GM10847 (cell line): ENCODE data around the gene PDE4B.

Source experiments
- POLR2A ChIP-seq: IDR thresholded peaks from 2 replicates; pipeline ENCODE4 v1.6.1; 2011; ENCODE audit not compliant: insufficient read length; ENCODE audit errors: extremely low read depth

Gene PDE4B

DNA sequence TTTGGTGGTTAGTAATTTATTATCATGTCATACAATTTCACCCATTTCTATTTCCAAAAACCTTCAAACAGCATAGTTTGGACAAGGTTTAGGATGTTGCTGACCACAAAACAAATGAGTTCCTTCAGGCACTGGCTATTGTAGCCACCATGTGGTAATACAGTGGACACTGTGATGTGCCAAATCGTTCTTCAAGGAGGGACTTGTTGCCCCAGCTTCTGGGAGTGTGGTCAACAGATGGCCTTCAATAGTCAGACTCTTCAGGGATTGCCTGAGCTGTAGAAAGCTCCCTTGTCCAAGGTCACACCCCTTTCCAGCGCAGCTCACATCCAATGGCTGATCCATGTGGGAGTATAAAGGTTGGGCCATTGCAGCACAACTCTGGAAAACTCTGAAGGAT, 2.6 kb downstream of the PDE4B start:
- no peak for TF ChIP-seq POLR2A

DNA sequence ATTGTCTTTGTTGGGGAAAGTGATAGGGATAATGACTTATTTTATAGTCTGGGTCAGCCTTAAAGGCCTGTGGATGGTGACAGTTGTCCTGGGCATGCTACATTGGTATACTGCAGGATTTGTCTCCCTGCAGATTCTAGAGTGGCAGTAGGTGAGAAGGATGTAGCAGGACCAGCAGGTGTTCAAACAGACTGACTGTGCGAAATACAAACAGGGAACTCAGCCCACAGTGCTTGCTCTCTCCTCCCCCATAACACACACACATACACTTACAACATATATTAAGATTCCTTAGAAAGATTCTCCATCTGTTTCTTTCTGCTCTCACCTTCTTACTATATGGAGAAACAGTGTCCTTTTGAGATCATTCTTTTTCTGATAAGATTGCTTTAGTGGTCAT, 6.9 kb downstream of the PDE4B start:
- no peak for TF ChIP-seq POLR2A

DNA sequence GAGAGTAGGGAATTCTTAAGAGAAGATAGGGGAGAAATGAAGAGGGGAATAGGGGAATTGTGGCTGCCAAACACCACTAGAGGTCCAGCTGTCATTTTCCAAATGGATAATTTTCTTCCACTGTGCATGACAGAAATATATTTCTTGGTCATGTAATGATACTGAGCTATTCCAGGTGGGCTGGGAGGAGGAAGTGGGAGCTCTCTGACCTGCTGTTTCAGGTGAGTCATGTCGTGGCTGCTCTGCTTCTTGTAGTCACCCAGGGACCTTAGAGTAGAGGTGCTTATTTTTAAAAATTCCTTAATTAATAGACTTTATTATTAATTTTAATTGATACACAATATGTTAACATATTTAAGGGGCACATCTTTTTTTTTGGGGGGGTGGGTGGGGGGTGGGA, 11.9 kb downstream of the PDE4B start:
- no peak for TF ChIP-seq POLR2A

DNA sequence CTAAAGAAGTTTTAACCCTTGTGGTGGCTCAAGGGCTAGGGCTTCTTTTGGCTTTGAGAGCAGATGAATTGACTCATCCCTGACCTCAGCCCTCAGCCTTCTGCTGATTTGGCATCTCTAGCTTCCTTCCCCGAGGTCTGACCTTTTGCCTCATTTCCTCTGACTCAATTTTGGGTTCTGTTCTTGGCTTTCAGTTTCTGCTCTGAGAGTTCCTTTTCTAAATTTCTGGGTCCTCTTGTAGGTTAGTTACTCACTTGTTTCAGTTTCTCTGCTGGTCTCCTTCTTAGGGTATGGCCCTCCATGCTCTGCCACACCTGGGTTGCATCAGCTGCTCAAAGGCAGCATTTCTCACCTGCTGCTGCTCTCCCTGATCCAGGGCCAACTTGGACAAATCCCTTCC, 19.4 kb downstream of the PDE4B start:
- TF ChIP-seq POLR2A = no peak

- no peak for TF ChIP-seq POLR2A
Measured at GRCh38 chr1:65813956-65814355, 21.3 kb downstream of the PDE4B start.

- TF ChIP-seq POLR2A = no peak
Measured at GRCh38 chr1:65814752-65815151, 22.1 kb downstream of the PDE4B start.

DNA sequence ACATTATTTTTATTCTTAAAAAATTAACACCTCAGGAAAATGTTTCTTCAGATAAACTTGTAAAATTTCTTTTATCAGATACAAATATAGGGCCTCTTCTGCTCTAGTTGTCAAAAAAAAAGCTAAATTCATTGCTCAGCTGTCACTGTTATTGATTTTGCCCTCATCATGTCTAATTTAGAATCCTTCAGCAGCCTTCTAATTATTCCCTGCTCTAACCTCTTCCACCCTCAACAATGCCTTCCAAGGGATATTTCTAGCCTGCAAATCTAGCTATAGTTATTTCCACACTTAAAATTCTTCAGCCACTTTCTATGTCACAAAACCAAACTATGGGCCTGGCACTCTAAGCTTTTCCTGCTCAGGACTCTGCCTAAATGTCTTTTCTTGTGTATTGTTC, 25.2 kb downstream of the PDE4B start:
- no peak for TF ChIP-seq POLR2A

DNA sequence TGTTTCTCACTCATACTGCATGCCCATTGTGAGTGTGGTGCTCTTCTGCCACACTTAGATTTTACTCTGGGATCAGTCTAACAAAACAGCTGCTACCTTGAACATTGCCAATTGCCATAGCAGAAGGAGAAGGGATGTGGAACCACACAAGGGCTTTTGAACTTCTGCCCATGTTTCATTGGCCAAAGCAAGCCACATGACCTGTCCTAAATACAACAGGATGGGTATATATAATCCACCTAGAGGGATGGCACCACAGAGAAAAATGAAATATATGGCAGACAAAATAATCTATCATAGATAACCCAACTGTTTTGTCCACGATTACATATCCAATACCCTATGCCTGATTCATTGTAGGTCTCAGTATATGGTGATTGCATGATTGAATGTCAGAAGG, 26.3 kb downstream of the PDE4B start:
- no peak for TF ChIP-seq POLR2A

DNA sequence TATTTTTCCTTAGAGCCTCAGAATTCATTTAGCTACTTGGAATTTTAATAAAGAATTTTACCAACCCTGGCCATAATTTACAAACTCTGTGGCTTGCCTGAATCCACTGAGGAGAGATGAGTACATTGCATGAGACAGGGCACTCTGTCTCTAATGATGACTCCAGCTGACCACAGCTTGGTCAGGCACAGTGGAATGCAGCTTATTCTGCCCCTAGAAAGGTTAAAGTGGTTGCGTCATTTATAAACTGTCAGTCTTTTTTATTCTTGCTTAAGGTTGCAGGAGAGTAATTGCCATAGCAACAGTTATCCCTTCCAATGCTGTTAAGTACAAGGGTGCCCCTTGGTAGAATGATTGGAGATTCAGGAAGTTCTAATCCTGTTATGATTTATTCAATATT, 28.3 kb downstream of the PDE4B start:
- TF ChIP-seq POLR2A = no peak

DNA sequence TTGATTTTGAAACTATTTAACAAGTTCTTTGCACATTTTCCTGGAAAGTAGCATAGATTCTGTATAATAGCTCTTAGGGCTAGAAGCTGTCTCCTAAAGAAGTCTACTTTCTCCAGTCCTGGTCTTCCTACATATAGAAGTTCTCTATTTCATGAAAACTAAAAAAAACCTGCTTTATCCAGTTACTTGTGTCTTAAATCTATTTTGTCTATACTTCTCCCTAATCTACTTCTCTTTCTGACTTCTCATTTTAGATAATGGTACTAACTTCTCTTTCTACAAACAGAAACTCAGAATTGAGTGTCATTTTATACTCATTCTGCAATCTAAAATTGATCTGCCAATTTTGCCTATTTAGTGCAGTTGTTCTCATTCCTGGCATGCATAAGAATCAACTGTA, 28.7 kb downstream of the PDE4B start:
- TF ChIP-seq POLR2A = no peak

GRCh38 chr1:65824103-65824502, 31.4 kb downstream of the PDE4B start:
- TF ChIP-seq POLR2A = no peak

DNA sequence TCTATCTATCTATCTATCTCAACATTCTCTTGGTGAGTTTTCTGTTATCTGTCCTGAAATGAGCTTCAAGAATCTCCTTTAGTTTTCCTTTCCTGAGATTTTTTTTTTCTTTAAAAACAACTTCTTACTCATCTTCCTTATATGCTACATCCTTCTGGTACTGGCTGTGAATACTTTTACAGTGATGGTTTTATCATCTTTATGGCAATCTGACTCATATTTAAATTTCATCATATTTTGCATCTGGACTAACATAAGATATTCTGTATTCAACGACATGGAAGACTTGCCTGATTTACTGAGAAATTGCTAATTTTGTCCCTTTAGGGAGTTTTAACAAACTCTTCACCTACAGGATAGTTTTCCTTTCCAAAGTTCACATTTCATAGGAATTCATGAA, 33.0 kb downstream of the PDE4B start:
- no peak for TF ChIP-seq POLR2A

GRCh38 chr1:65826782-65827181, 34.1 kb downstream of the PDE4B start:
- no peak for TF ChIP-seq POLR2A

GRCh38 chr1:65827346-65827745, 34.7 kb downstream of the PDE4B start:
- no peak for TF ChIP-seq POLR2A

- TF ChIP-seq POLR2A = no peak
Measured at GRCh38 chr1:65830306-65830705, 37.6 kb downstream of the PDE4B start.

DNA sequence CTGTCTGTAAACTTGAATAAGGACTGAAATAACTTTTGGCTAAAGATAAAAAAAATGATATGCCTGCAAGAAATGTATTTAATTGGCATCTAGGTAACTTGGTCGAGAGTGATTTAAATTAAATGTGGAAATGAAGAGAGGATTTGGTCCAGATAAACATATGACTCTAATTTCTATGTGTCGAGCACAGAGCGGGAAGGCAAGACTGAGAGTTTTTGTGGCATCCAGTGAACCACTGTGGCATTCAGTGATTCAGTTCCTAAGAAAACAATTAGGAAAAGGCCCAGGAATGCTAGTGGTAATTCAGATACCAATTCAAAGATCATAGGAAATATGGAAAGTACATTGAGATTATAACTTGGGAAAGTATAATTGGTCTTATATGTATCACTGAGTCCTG, 39.6 kb downstream of the PDE4B start:
- TF ChIP-seq POLR2A = no peak

GRCh38 chr1:65836686-65837085, 44.0 kb downstream of the PDE4B start:
- no peak for TF ChIP-seq POLR2A

GRCh38 chr1:65840683-65841082, 48.0 kb downstream of the PDE4B start:
- no peak for TF ChIP-seq POLR2A

DNA sequence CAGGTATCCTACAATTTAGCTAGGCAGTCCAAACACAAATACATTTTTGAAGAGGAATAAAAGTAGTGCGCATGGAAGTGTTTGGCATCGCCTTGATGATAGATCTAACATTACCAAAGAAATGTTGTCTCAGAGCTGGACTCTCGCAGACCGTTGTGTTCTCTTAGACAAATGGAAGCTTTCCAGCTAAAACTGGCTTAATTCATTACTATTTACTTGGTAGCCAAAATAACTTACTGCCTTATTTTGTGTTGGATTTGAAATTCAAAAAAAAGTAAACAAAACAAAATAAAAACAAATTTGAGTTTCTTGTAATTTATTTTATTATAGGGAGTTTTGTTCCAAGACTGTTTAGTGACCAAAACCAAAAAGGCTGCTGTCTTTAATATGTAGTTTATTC, 51.6 kb downstream of the PDE4B start:
- TF ChIP-seq POLR2A = no peak
